T-helper 1 cell treated with Interleukin-12 subunit alpha and Interleukin-12 subunit beta and Interleukin-4 antibody, amounts not matched to agents 30 μg/mL and 1 μg/mL, for 36 hours (primary cell): ENCODE results near the gene ZNF19.

Source experiments
- H3K27ac Mint-ChIP-seq: one replicate; pipeline ENCODE4 v1.8.0; 2021; ENCODE audit warnings: mild to moderate bottlenecking, mixed read lengths
- H3K27me3 Mint-ChIP-seq: one replicate; pipeline ENCODE4 v1.8.0; 2021; ENCODE audit warnings: low read depth, mixed read lengths
- H3K36me3 Mint-ChIP-seq: one replicate; pipeline ENCODE4 v1.8.0; 2021; ENCODE audit warnings: low read depth, mixed read lengths
- H3K4me1 Mint-ChIP-seq: one replicate; pipeline ENCODE4 v1.8.0; 2021; ENCODE audit warnings: low read depth, mixed read lengths
- H3K4me3 Mint-ChIP-seq: one replicate; pipeline ENCODE4 v1.8.0; 2021; ENCODE audit warnings: mild to moderate bottlenecking, moderate library complexity, mixed read lengths
- H3K9me3 Mint-ChIP-seq: one replicate; pipeline ENCODE4 v1.8.0; 2021; ENCODE audit warnings: mixed read lengths

Gene ZNF19

DNA sequence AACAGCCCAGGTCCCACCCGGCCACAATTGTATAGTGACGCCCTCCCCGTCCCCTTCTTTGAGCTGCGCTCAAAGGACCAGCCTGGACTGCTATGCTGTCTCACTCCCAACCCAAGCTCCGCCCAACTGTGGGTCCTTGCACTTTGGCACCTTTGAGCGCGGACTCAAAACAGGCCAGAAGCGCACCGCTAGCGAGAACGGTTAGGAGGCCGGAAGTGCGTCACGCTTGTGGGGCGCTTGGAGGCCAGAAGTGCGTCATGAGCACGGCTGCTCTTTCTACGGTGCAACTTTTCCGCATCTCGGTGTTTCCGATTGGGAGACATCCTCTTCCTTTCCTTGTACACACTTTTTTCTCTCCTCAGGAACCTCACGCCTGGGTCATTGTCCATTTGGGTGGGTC, at the start of gene ZNF19:
TSS of gene ZNF19 (minus strand) at position 203 of the 400 bp plus-strand sequence. CDS start 7,210 bp downstream, outside the sequence.
- no peaks in the 10 kb centered on the region for H3K27me3 Mint-ChIP-seq
- no peaks in the 10 kb centered on the region for H3K36me3 Mint-ChIP-seq
- peaks cover 5% of the 10 kb centered on the region for H3K4me1 Mint-ChIP-seq
- no peak within 1 kb of the TSS for H3K27ac Mint-ChIP-seq
- H3K9me3 Mint-ChIP-seq, result no peaks in the 10 kb centered on the region
- H3K4me3 Mint-ChIP-seq, result no peak within 1 kb of the TSS

GRCh38 chr16:71537643-71538042, 48.5 kb upstream of the ZNF19 start:
- Mint-ChIP-seq H3K27me3 (peaks cover 3% of the 10 kb centered on the region), H3K36me3 (no peaks in the 10 kb centered on the region), H3K4me3 (no peak overlapping the region), H3K4me1 (peaks cover 2% of the 10 kb centered on the region), H3K9me3 (no peaks in the 10 kb centered on the region), H3K27ac (no peak overlapping the region)

DNA sequence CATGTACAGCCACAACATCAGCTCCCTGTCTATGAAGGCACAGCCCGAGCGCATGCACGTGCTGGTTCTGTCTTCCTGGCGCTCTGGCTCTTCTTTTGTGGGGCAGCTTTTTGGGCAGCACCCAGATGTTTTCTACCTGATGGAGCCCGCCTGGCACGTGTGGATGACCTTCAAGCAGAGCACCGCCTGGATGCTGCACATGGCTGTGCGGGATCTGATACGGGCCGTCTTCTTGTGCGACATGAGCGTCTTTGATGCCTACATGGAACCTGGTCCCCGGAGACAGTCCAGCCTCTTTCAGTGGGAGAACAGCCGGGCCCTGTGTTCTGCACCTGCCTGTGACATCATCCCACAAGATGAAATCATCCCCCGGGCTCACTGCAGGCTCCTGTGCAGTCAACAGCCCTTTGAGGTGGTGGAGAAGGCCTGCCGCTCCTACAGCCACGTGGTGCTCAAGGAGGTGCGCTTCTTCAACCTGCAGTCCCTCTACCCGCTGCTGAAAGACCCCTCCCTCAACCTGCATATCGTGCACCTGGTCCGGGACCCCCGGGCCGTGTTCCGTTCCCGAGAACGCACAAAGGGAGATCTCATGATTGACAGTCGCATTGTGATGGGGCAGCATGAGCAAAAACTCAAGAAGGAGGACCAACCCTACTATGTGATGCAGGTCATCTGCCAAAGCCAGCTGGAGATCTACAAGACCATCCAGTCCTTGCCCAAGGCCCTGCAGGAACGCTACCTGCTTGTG, 47.8 kb upstream of the ZNF19 start:
- Mint-ChIP-seq H3K36me3 (no peaks in the 10 kb centered on the region), H3K4me1 (no peaks in the 10 kb centered on the region), H3K27me3 (peaks cover 3% of the 10 kb centered on the region), H3K4me3 (no peak overlapping the region), H3K9me3 (no peaks in the 10 kb centered on the region), H3K27ac (no peak overlapping the region)

DNA sequence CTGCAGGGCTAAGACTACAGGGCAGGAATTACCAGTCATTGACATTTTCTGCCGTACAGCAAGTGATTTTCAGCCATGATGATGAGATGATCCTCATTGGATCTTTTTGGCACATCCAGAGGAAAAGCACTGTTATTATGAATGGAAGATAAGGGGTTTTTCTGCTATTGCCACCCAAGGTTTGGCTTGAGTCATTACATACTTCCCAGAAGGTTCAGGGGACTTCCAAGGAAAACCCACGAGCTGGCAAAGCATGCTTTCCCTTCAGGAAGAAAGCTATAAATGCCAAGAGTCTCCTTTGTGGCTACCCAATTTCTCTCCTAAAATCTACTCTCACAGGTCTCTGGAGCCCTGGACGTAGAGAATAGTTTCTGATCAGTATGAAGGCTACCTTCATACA, 43.2 kb upstream of the ZNF19 start:
- Mint-ChIP-seq H3K4me3 (no peak overlapping the region), H3K36me3 (no peaks in the 10 kb centered on the region), H3K27ac (no peak overlapping the region), H3K27me3 (no peaks in the 10 kb centered on the region), H3K9me3 (no peaks in the 10 kb centered on the region), H3K4me1 (no peaks in the 10 kb centered on the region)

DNA sequence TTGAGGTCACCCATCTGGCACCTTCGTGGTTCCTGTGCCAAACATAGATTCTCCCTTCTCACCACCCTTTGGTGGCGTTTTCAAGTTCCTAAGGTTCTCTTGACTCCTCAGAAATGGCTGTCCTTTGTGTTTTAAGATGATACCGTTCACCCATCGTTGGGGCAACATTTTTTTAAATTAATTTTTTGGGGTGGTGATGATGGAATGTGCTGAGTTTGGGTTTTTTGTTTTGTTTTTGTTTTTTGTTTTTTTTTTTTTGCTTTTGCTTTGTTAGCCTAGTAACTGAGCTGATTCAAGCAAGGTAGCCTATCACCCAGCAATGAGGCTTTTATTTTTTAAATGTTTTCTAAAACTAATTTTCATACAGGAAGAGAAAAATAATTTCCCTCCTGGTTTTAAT, 39.7 kb upstream of the ZNF19 start:
- no peak overlapping the region for H3K4me3 Mint-ChIP-seq

DNA sequence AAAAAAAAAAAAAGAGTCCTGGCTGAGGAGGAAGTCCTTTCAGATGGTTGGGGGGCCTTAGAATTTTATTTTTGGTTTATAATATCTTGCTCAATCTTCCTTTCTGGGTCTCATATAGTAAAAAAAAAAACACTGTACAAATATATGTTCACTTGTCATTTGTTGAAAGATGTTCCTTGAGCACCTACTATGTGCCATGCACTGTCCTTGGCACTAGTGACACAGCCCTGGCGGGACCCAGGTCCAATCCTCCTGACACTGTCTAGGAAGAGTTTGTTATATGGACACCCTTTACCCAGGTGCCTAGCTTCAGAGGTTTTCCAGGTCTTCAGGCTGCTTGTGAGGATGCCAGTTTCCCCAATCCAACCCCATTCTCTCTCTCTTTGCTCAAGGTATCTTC, 39.1 kb upstream of the ZNF19 start:
- H3K27me3 Mint-ChIP-seq, result peaks cover 20% of the 10 kb centered on the region
- H3K4me3 Mint-ChIP-seq, result no peak overlapping the region
- no peaks in the 10 kb centered on the region for H3K36me3 Mint-ChIP-seq
- no peak overlapping the region for H3K27ac Mint-ChIP-seq
- H3K4me1 Mint-ChIP-seq, result peaks cover 3% of the 10 kb centered on the region
- H3K9me3 Mint-ChIP-seq, result no peaks in the 10 kb centered on the region

More for the DNA sequence above, 39.7 kb upstream of the ZNF19 start:
- H3K27me3 Mint-ChIP-seq, result peaks cover 15% of the 10 kb centered on the region
- no peaks in the 10 kb centered on the region for H3K9me3 Mint-ChIP-seq
- H3K36me3 Mint-ChIP-seq, result no peaks in the 10 kb centered on the region
- peaks cover 3% of the 10 kb centered on the region for H3K4me1 Mint-ChIP-seq
- no peak overlapping the region for H3K27ac Mint-ChIP-seq

DNA sequence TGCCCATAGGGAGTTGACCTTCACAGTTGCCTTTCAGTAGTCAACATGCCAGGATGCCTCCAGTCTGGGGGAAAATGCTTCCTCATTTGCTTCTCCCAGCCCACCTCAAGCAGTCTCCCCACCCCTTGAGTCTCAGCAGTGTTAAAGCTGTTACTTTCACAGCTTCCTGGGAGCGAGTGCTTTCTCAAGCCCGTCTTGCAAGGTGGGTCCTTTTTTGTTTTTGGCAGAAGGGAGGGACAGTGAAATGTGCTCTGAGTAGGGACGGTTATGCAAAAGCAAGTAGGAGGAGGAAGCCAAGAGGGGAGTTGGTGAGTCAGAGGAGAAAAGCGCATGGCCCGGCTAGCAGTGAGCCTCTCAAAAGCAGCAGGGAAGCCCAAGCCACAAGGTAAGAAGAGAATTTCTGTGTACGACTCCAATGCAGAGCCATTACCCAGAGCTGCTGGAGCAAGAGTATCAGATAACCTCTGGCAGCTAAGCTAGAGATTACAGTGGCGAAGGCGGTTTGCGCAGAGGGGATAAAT, 37.0 kb upstream of the ZNF19 start, which contains the start of gene CHST4:
TSS of gene CHST4 (plus strand) at position 316 of the 521 bp plus-strand sequence. CDS start 10,252 bp downstream, outside the sequence.
- Mint-ChIP-seq H3K4me1 (peaks cover 3% of the 10 kb centered on the region), H3K27ac (no peak within 1 kb of the TSS), H3K9me3 (no peaks in the 10 kb centered on the region), H3K36me3 (no peaks in the 10 kb centered on the region), H3K4me3 (no peak within 1 kb of the TSS), H3K27me3 (peaks cover 23% of the 10 kb centered on the region)

- Mint-ChIP-seq H3K27ac (no peak overlapping the region), H3K4me3 (no peak overlapping the region), H3K36me3 (no peaks in the 10 kb centered on the region), H3K27me3 (peaks cover 23% of the 10 kb centered on the region), H3K4me1 (peaks cover 3% of the 10 kb centered on the region), H3K9me3 (no peaks in the 10 kb centered on the region)
These were observed 35.7 kb upstream of the ZNF19 start for GRCh38 chr16:71524566-71525553.

DNA sequence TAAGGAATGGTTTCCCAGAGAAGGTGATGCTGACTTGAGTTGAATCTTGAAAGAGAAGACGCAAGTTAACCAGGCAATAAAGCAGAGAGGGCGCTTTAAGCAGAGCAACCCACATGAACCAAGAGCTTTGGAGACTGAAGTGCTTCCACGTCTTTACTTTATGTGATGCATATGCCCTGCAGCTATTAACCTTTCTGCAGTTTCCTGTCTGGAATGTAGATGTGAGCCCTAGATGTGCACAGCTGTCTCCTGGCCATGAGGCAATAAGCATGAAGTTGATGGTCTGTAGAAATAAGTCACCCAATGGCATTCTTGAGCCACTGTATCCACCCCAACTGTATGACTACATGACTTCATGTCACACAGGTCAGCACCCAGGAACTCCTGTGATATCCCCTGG, 31.4 kb upstream of the ZNF19 start:
- Mint-ChIP-seq H3K9me3 (no peaks in the 10 kb centered on the region), H3K36me3 (no peaks in the 10 kb centered on the region), H3K4me3 (no peak overlapping the region), H3K4me1 (no peaks in the 10 kb centered on the region), H3K27ac (no peak overlapping the region), H3K27me3 (peaks cover 14% of the 10 kb centered on the region)

GRCh38 chr16:71515026-71515425, 25.9 kb upstream of the ZNF19 start:
- H3K27ac Mint-ChIP-seq, result no peak overlapping the region
- no peaks in the 10 kb centered on the region for H3K4me1 Mint-ChIP-seq
- H3K27me3 Mint-ChIP-seq, result no peaks in the 10 kb centered on the region
- H3K4me3 Mint-ChIP-seq, result no peak overlapping the region
- H3K9me3 Mint-ChIP-seq, result no peaks in the 10 kb centered on the region
- H3K36me3 Mint-ChIP-seq, result no peaks in the 10 kb centered on the region

- Mint-ChIP-seq H3K27ac (no peak overlapping the region), H3K9me3 (no peaks in the 10 kb centered on the region), H3K4me3 (no peak overlapping the region), H3K36me3 (no peaks in the 10 kb centered on the region), H3K4me1 (no peaks in the 10 kb centered on the region), H3K27me3 (peaks cover 3% of the 10 kb centered on the region)
These were observed 25.4 kb upstream of the ZNF19 start for GRCh38 chr16:71514476-71514875.

DNA sequence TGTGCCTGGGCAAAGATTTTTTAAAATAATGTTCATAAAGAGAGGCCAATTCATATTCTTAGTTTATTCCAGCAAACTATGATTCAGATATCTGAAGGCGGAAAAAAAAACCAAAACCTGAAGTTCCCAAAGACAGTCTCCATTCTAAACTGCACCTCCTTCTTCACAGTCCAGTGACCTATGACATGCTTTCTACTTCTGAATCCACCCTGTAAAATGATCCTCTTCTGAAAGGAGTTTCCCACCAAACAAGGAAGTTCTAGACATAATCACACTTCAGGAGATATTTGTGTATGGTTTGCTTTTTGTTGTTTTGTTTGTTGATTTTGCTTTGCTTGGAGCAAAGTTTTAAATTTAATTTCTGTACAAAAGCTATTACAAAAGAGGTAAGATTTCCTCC, 24.2 kb upstream of the ZNF19 start:
- Mint-ChIP-seq H3K9me3 (no peaks in the 10 kb centered on the region), H3K27ac (no peak overlapping the region), H3K27me3 (peaks cover 3% of the 10 kb centered on the region), H3K36me3 (no peaks in the 10 kb centered on the region), H3K4me1 (no peaks in the 10 kb centered on the region), H3K4me3 (no peak overlapping the region)

DNA sequence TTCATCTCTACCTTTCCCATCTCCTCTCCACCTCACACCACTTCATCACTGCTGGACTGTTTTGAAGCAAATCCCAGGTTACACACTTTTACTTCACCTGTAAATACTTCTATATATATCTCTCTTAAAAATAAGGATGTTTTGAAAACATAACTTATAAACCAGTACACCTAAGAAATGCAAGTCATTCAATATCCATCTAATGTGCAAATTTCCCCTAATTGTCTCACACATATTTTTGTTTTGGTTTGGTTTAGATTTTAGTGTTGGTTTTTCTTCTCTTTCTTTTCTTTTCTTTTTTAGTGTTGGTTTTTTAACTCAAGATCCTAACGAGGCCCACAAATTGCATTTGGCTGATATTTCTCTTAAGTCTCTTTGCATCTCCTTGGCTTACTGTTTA, 17.9 kb upstream of the ZNF19 start:
- H3K4me1 Mint-ChIP-seq, result no peaks in the 10 kb centered on the region
- peaks cover 3% of the 10 kb centered on the region for H3K27me3 Mint-ChIP-seq
- H3K4me3 Mint-ChIP-seq, result no peak overlapping the region
- no peaks in the 10 kb centered on the region for H3K9me3 Mint-ChIP-seq
- H3K36me3 Mint-ChIP-seq, result no peaks in the 10 kb centered on the region
- no peak overlapping the region for H3K27ac Mint-ChIP-seq

DNA sequence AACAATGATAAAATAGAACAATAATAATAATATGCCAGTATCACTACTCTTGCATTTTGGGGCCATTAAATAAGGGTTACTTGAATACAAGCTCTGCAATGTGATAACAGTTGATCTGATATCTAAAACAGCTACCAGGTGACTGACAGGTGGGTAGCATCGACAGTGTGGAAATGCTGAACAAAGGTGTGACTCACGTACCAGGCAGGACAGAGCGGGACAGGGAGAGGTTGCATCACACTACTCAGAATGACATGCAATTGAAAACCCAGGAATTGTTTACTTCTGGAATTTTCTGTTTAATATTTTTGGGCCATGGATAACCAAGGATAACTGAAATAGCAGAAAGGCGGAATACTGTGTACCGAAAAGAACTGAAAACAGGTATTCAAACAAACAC, 15.8 kb upstream of the ZNF19 start:
- H3K4me3 Mint-ChIP-seq, result no peak overlapping the region
- H3K36me3 Mint-ChIP-seq, result no peaks in the 10 kb centered on the region
- no peak overlapping the region for H3K27ac Mint-ChIP-seq
- H3K4me1 Mint-ChIP-seq, result no peaks in the 10 kb centered on the region
- H3K27me3 Mint-ChIP-seq, result peaks cover 2% of the 10 kb centered on the region
- no peaks in the 10 kb centered on the region for H3K9me3 Mint-ChIP-seq
